A549 (cell line): ENCODE measurements around the gene ARHGEF4. TPM values are rescaled to one million over a fixed set of nuclear protein-coding genes. Genes with fewer than 3 reads are reported as not detected.

Source experiments
- ATAC-seq, 2 experiments: fragments of 200-7000 bp in 1 of 2; fragments of >200 bp in 1 of 2; cut with Nextera tagmentation in 1 of 2; cut with Tn5 transposase in 1 of 2; 3 replicates each; pipeline versions ENCODE4 v1.8.0 to v1.9.1; 2018 to 2020; ENCODE audit warnings: mild to moderate bottlenecking in 1 of 2, moderate library complexity in 1 of 2
- CTCF ChIA-PET: fragments of 300-600 bp; sonication (Branson Sonifier 250); formaldehyde crosslinking; extraction: SDS; loops from one replicate; lab custom pipeline; 2021; ENCODE audit warnings: antibody characterized with exemption, inconsistent platforms; lab: Yijun Ruan, JAX
- POLR2A ChIA-PET: fragments of 350-600 bp; formaldehyde crosslinking; extraction: SDS; loops from one replicate; lab custom pipeline; 2021; ENCODE audit warnings: antibody characterized with exemption, inconsistent platforms; lab: Yijun Ruan, JAX
- DNase-seq, 2 experiments: peaks; one replicate each; pipeline versions ENCODE4 v3.0.0 to v3.0.0-alpha.2; 2011 to 2016; ENCODE audit warnings: low read depth in 1 of 2, low spot score in 1 of 2
- FAIRE-seq: peaks from 2 replicates; lab custom pipeline; 2011; peaks lifted over from hg19 to GRCh38; lab: Jason Lieb, UNC
- H3K27ac ChIP-seq, 2 experiments: fragments of >200 bp; sonication (Bioruptor Twin); formaldehyde crosslinking; 3 replicates each; pipeline ENCODE4 v1.5.1; 2016 to 2017
- H3K4me1 ChIP-seq: fragments of >200 bp; sonication (Bioruptor Twin); formaldehyde crosslinking; 3 replicates; pipeline ENCODE4 v1.6.1; 2016
- H3K4me2 ChIP-seq: fragments of >200 bp; sonication (Bioruptor Twin); formaldehyde crosslinking; 3 replicates; pipeline ENCODE4 v1.6.1; 2016
- H3K4me3 ChIP-seq: fragments of >200 bp; sonication (Bioruptor Twin); formaldehyde crosslinking; 3 replicates; pipeline ENCODE4 v1.5.1; 2016
- H3K9me3 ChIP-seq: fragments of >200 bp; sonication (Bioruptor Twin); formaldehyde crosslinking; 3 replicates; pipeline ENCODE4 v1.6.1; 2016
- ATOH8 ChIP-seq: fragments of 250-450 bp; sonication (Bioruptor Pico); IDR thresholded peaks from 2 replicates; pipeline ENCODE4 v1.5.0; 2020; ENCODE audit warnings: low read depth, mild to moderate bottlenecking, moderate library complexity
- BCL3 ChIP-seq: fragments of >200 bp; sonication (Bioruptor Twin); formaldehyde crosslinking; IDR thresholded peaks from 3 replicates; pipeline ENCODE4 v1.6.1; 2016
- CHD2 ChIP-seq: fragments of 150-350 bp; IDR thresholded peaks from 2 replicates; pipeline ENCODE4 v1.6.1; 2014; ENCODE audit warnings: low read length; ENCODE audit not compliant: partially characterized antibody
- CHD4 ChIP-seq: fragments of 200-600 bp; sonication (generic); IDR thresholded peaks from 2 replicates; pipeline ENCODE4 v1.6.1; 2016; ENCODE audit warnings: antibody characterized with exemption, mild to moderate bottlenecking, borderline replicate concordance
- EHF ChIP-seq: fragments of 250-450 bp; sonication (Bioruptor Pico); IDR thresholded peaks from 2 replicates; pipeline ENCODE4 v1.5.0; 2020; ENCODE audit warnings: mild to moderate bottlenecking
- EHMT2 ChIP-seq: fragments of 200-600 bp; sonication (generic); IDR thresholded peaks from 2 replicates; pipeline ENCODE4 v1.6.1; 2016; ENCODE audit warnings: antibody characterized with exemption, low read depth, mild to moderate bottlenecking, moderate library complexity
- ELK1 ChIP-seq: fragments of 150-350 bp; IDR thresholded peaks from 2 replicates; pipeline ENCODE4 v1.6.1; 2014; ENCODE audit warnings: low read depth, mild to moderate bottlenecking, low read length
- GATA3 ChIP-seq: IDR thresholded peaks from 2 replicates; pipeline ENCODE4 v1.6.1; 2012; ENCODE audit warnings: borderline replicate concordance
- HDAC2 ChIP-seq: fragments of 200-600 bp; sonication (generic); IDR thresholded peaks from 2 replicates; pipeline ENCODE4 v1.6.1; 2016
- HES2 ChIP-seq: fragments of >200 bp; sonication (Bioruptor Twin); formaldehyde crosslinking; IDR thresholded peaks from 2 replicates; pipeline ENCODE4 v1.6.1; 2016
- JUN ChIP-seq, 2 experiments: fragments of >200 bp; sonication (Bioruptor Twin); formaldehyde crosslinking; IDR thresholded peaks; 2 replicates in 1 of 2; 3 replicates in 1 of 2; pipeline ENCODE4 v1.6.1; 2016 to 2017
- MAFK ChIP-seq: fragments of 450-650 bp; IDR thresholded peaks from 2 replicates; pipeline ENCODE4 v1.6.1; 2014; ENCODE audit not compliant: partially characterized antibody
- MYC ChIP-seq: IDR thresholded peaks from 2 replicates; pipeline ENCODE4 v1.6.1; 2012; ENCODE audit warnings: mild to moderate bottlenecking, inconsistent platforms, low read length, improper control_type of control experiment, borderline replicate concordance
- NFE2L2 ChIP-seq: fragments of 150-350 bp; conservative IDR thresholded peaks from 2 replicates; pipeline ENCODE4 v1.6.1; 2014; ENCODE audit warnings: low read length
- NPAS2 ChIP-seq: fragments of 250-450 bp; sonication (Bioruptor Pico); IDR thresholded peaks from 2 replicates; pipeline ENCODE4 v1.8.0; 2022; ENCODE audit warnings: mild to moderate bottlenecking, moderate library complexity, borderline replicate concordance
- NR3C1 ChIP-seq: fragments of >200 bp; sonication (Bioruptor Twin); formaldehyde crosslinking; IDR thresholded peaks from 3 replicates; pipeline ENCODE4 v1.6.1; 2017
- PBX3 ChIP-seq: IDR thresholded peaks from 2 replicates; pipeline ENCODE4 v1.6.1; 2012
- POLR2A ChIP-seq: IDR thresholded peaks from 2 replicates; pipeline ENCODE4 v1.6.1; 2012; ENCODE audit warnings: mild to moderate bottlenecking, low read length
- RARB ChIP-seq: fragments of 250-450 bp; sonication (Bioruptor Pico); IDR thresholded peaks from 2 replicates; pipeline ENCODE4 v1.8.0; 2021; ENCODE audit warnings: mild to moderate bottlenecking, moderate library complexity
- SMC3 ChIP-seq: fragments of >200 bp; sonication (Bioruptor Twin); formaldehyde crosslinking; IDR thresholded peaks from 3 replicates; pipeline ENCODE4 v1.6.1; 2018; ENCODE audit warnings: inconsistent platforms
- SREBF2 ChIP-seq: fragments of 450-650 bp; IDR thresholded peaks from 2 replicates; pipeline ENCODE4 v1.6.1; 2014; ENCODE audit warnings: mild to moderate bottlenecking, moderate library complexity
- TFCP2L1 ChIP-seq: fragments of 250-450 bp; sonication (Bioruptor Pico); IDR thresholded peaks from 2 replicates; pipeline ENCODE4 v1.5.0; 2021; ENCODE audit warnings: mild to moderate bottlenecking
- TP53 ChIP-seq: fragments of 250-450 bp; sonication (Bioruptor Pico); IDR thresholded peaks from 2 replicates; pipeline ENCODE4 v1.5.0; 2021; ENCODE audit warnings: mild to moderate bottlenecking, moderate library complexity
- ZFP36 ChIP-seq: fragments of 450-650 bp; IDR thresholded peaks from 2 replicates; pipeline ENCODE4 v1.6.1; 2014; ENCODE audit warnings: borderline replicate concordance; ENCODE audit not compliant: partially characterized antibody
- ZNF302 ChIP-seq: fragments of 250-450 bp; sonication (Bioruptor Pico); IDR thresholded peaks from 2 replicates; pipeline ENCODE4 v1.9.0; 2021; ENCODE audit warnings: inconsistent platforms, mild to moderate bottlenecking, moderate library complexity
- WGBS: methylation state at CpG from one replicate; pipeline ENCODE4 v1.1.6; 2017; ENCODE audit errors: missing lambda C conversion rate; 5-methylcytosine and 5-hydroxymethylcytosine counted together
- polyA plus RNA-seq, 4 experiments: library from polyadenylated mRNA; depleted of rRNA in 3 of 4; stranded (reverse); fragments of >200 nt; fragmentation: RNase III in 1 of 4; extraction: RNeasy Plus Mini Kit Qiagen cat#74134 plus additional on column Dnase treatment in 1 of 4; gene quantifications; 2 replicates in 3 of 4; 3 replicates in 1 of 4; pipeline ENCODE4 v1.2.3, GENCODE V29; 2011 to 2017

The ARHGEF4 gene
- polyA plus RNA-seq, 2 of the 4 experiments (the other 2 are of a cell fraction) = 1.00 to 2.1 TPM

GRCh38 chr2:130878933-130879332 lies 42.2 kb downstream of the ARHGEF4 start:
- H3K4me1 ChIP-seq = no peaks in the 10 kb centered on the region
- DNase-seq = no peak
- FAIRE-seq = no peak
- TF ChIP-seq ZNF302 (CRISPR knock-in tag) (no peak), EHMT2 (no peak), MYC (no peak), CHD4 (no peak), HDAC2 (no peak), PBX3 (no peak), JUN (IDR thresholded peaks at IDR 0.05) (no peak), SREBF2 (no peak), NPAS2 (CRISPR knock-in tag) (no peak), ATOH8 (no peak), GATA3 (no peak), CHD2 (no peak), RARB (no peak), TP53 (no peak), SMC3 (no peak), BCL3 (no peak), HES2 (no peak), ZFP36 (no peak), EHF (no peak), ELK1 (no peak)
- TF ChIP-seq, all 56 proteins: peak for 0
- WGBS = 50% methylated on average over 2 of the region's 2 CpGs
- CTCF ChIA-PET = no interaction called here
- POLR2A ChIA-PET = no interaction called here
- Histone ChIP-seq H3K4me2 (no peak overlapping the region), H3K9me3 (no peaks in the 10 kb centered on the region), H3K4me3 (no peak overlapping the region), H3K27ac (no peak overlapping the region)
- ATAC-seq = no peak

GRCh38 chr2:130882111-130882690 lies 45.5 kb downstream of the ARHGEF4 start:
- DNase-seq (no peak), FAIRE-seq (no peak), ATAC-seq (no peak)
- TF ChIP-seq TFCP2L1 = no peak
- no peak for TF ChIP-seq NFE2L2
- no peak for TF ChIP-seq POLR2A
- TF ChIP-seq EHF = no peak
- no peak for TF ChIP-seq MAFK
- TF ChIP-seq MYC = no peak
- TF ChIP-seq NR3C1 = no peak
- no peak overlapping the region for H3K27ac ChIP-seq
- no peaks in the 10 kb centered on the region for H3K9me3 ChIP-seq
- WGBS = 51% methylated on average over 6 of the region's 6 CpGs
- no peak overlapping the region for H3K4me2 ChIP-seq
- POLR2A ChIA-PET = no interaction called here
- H3K4me3 ChIP-seq = no peak overlapping the region
- H3K4me1 ChIP-seq = no peaks in the 10 kb centered on the region
- CTCF ChIA-PET = interaction anchor here (1.3 to 6.4 kb wide), 3 partner anchors 9 to 86 kb away, joined by 3 to 56 read pairs (median 5); no protein-coding TSS in a partner anchor
